GM04504 (cell line): Measurements from ENCODE around the gene EEF1A2.

Experiments
- DNase-seq: peaks from one replicate; pipeline ENCODE4 v3.0.0-alpha.2; 2012; ENCODE audit warnings: low read depth

EEF1A2 gene

GRCh38 chr20:63536997-63537524, 38.2 kb upstream of the EEF1A2 start, which contains the start of gene PTK6:
TSS of gene PTK6 (minus strand) at chr20:63537376. CDS start at chr20:63537314, 62 bp downstream.
- DNase-seq = no peak

- DNase-seq = peak; percentile 24
These were observed 37.5 kb upstream of the EEF1A2 start for GRCh38 chr20:63536241-63536977.

- DNase-seq = no peak
These were observed 36.2 kb upstream of the EEF1A2 start for GRCh38 chr20:63534831-63535651.

GRCh38 chr20:63534427-63534830, 35.5 kb upstream of the EEF1A2 start:
- DNase-seq = no peak

GRCh38 chr20:63533871-63534393, 35.0 kb upstream of the EEF1A2 start:
- no peak for DNase-seq

- DNase-seq = no peak
These were observed 34.5 kb upstream of the EEF1A2 start for GRCh38 chr20:63533388-63533787.

GRCh38 chr20:63532449-63532971, 33.6 kb upstream of the EEF1A2 start:
- no peak for DNase-seq

- no peak for DNase-seq
These were observed 33.0 kb upstream of the EEF1A2 start for GRCh38 chr20:63531686-63532448.

DNA sequence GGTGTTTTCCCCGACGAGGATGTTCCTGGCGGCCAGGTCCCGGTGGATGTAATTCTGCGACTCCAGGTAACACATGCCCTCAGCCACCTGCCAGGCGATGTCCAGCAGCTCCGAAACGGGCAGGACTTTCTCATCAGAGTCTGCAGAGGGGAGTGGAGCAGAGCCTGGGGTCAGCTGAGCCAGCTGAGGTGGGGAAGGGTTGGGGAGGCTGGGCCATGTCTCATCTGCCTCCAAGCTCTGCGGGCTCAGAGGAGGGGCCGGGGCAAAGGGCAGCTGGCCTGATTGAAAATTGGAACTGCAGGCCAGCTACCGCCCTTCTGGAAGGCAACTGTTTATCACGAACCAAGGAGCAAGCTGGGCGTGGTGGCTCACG, 31.9 kb upstream of the EEF1A2 start:
- no peak for DNase-seq

DNA sequence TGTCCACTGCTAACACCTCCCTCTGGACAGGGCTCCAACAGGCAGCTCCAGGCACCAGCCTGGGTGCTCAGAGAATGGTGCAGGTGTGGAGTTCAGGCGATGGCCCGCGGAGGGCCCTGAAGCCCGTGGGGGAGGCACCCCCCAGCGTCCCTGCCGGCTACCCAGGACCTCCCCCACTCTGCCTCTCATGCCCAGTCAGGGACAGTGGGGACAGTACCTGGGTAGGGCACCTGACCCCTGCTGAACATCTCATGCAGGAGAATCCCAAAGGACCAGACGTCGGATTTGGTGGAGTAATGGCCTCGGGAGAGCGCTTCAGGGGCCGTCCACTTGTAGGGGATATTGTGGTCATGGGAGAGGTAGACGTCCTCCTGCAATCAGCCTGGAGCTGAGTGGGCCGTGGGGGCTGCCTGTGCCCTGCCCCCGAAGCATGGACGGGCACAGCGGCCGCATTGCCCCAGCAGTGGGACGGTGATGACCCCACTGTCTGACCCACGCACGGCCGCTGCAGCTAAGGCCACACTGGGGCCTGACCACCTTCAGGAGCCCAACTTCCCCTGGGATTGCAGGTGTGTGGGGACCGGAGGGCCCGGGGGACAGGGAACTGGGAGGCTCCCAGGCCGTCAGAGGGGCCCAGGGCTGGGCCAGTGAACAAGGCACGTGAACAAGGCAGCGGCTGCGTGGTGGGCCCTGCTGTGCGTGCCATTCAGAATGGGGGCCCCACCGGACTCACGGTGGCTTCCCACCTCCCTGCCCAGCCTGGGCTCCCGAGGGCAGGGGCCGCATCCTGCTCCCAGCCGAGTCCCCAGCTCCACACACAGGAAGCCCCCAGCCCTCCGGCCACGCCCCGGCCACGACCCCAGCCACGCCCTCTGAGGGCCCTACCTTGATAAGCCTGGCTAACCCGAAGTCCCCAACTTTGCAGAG, 31.2 kb upstream of the EEF1A2 start:
- no peak for DNase-seq

DNA sequence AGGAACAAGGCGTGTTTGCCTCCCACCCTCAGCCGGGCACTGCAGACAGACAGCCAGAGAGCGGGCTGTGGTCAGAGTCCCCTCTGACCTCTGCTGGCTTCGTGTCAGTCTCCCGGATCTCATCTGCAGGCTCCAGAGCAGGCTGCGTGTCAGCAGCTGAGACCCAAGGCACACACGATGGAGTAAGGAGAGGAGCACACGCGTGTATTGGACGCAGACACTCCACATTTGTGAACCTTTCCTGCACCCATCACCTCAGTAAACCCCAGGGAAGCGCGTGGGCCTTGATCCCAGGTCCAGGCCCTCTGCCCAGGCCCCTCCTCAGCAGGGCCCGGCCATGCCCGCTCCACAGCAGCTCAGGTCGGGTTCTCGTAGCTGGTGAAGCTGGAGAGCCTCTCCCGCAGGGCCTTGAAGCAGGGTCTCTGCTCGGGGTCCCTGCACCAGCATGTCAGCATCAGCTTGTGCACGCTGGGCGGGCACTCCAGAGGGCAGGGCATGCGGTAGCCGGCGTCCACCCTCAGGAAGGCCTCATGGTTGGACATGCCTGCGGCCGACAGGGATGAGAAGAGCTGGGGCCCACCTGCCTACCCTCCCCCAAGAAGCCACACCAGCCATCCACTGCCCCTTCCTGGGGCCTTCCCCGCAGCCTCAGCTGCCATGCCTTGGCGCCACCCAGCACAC, 30.4 kb upstream of the EEF1A2 start:
- no peak for DNase-seq

DNA sequence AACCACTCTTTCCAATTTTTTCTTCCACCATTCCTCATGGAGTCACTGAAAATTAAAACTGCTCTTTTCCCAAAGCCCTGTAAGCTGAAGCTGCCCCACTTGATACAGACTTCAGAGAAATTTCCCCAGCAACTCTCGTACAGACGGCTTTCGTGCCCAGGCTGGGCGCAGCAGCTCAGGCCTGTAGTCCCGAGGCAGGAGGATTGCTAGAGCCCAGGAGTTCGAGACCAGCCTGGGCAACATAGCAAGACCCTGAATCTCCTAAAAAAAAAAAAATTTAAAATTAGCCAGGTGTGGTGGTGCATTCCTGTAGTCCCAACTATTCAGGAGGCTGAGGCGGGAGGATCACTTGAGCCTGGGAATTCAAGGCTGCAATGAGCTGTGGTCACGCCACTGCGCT, 28.3 kb upstream of the EEF1A2 start:
- DNase-seq = no peak

- DNase-seq = no peak
These were observed 27.1 kb upstream of the EEF1A2 start for GRCh38 chr20:63525971-63526370.

GRCh38 chr20:63525185-63525584, 26.3 kb upstream of the EEF1A2 start:
- no peak for DNase-seq

GRCh38 chr20:63522981-63523611, 24.2 kb upstream of the EEF1A2 start:
- no peak for DNase-seq

DNA sequence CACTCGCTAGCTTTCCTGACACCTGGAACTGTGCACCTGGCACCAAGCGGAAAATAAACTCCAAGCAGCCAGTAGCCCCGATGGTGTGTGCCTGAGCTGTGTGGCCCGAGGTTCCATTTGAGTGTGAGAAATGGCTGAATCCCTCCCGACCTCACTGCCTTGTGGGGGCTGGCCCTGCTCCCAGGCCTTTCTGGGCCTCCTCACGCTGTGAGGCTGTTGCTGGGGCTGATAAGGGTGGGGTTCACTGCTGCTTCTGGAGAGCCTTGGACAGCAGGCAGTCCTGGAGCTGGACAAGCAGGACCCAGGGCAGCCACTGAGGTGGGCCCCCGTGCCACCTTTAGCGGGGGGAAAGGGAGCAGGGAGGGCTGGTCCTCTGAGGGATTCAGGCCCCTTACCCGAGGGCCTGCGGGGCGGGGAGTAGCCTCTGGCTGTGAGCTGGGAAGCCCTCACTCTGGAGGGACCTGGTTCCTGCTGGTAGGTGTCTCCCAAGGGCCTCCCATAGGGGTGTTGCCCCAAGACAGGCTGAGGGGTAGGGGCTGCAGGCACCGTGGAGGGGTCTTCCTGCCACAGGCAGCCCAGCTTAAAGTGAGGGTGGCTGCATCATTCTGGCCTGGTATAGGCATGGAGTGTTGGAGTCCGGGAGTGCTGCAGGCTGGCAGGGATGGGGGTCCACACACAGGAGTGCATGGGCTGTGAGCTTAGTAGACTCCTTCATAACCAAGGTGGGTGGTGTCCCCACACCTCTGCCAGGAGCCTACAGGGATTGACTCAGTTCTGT, 23.4 kb upstream of the EEF1A2 start:
- DNase-seq = no peak

DNA sequence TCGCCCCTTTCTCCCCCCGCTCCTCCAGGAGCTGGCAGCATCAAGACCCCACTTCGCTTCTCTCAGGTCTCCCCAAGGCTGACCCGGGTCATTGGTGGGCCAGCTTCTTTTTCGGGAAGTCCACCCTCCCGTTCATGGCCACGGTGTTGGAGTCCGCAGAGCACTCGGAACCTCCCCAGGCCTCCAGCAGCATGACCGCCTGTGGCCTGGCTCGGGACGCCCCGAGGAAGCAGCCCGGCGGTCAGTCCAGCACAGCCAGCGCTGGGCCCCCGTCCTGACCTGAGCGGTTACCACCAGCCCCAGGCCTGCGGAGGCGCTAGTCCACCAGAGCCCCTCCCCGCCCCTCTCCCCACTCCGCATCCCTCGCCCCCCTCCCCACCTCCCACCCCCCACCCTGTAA, 22.7 kb upstream of the EEF1A2 start:
- DNase-seq = no peak

DNA sequence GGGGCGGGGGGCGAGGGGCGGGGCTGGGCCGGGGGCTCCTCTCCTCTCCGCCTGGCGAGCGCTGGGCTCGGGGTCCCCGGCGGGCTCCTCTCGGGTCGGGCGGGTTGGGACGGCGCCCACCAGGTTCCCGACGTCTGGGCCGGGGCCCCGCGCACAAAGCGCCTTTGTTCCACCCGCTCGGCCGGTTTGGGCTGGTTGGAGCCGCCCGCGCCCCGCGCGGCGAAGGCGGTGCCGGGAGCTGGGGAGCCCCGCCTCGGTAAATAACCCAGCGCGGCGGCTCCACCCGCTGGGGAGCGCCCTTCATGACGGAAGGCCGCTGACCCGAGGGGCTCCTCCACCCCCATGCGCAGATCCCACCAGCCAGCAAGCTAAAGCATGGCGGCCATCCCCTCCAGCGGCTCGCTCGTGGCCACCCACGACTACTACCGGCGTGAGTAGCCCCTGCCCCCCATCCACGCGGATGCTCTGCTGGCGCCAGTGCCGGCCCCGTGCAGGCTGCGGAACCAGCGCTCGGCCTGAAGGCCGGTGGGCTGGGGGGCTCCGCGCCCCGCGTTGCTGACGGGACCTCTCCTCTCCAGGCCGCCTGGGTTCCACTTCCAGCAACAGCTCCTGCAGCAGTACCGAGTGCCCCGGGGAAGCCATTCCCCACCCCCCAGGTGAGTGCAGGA, 22.2 kb upstream of the EEF1A2 start:
- DNase-seq = peak; percentile 37
